Measurements from ENCODE around the gene NLRP2B.
"Not testable (repeated sequence)": the region's sequence is repeated elsewhere in the genome, so short reads cannot be mapped to it uniquely, and the experiment has no call there.

NLRP2B gene

GRCh38 chrX:57680160-57680559 is at the start of gene NLRP2B:
Gene NLRP2B (minus strand): TSS chrX:57680260.
- no peak for DNase-seq (ENCODE audit: low read depth, low spot score)

GRCh38 chrX:57725995-57726394 is 45.9 kb upstream of the NLRP2B start:
- not testable (repeated sequence) for DNase-seq (ENCODE audit: low read depth, low spot score)

- no peak for DNase-seq (ENCODE audit: low read depth, low spot score)
Measured at GRCh38 chrX:57681341-57681740, 1.3 kb upstream of the NLRP2B start.

- DNase-seq (ENCODE audit: low read depth, low spot score), result no peak
Measured at GRCh38 chrX:57678686-57679428, 1.2 kb downstream of the NLRP2B start.

- DNase-seq (ENCODE audit: low read depth, low spot score), result no peak
Measured at GRCh38 chrX:57677132-57677858, 2.8 kb downstream of the NLRP2B start.

GRCh38 chrX:57675320-57675719 is 4.7 kb downstream of the NLRP2B start:
- no peak for DNase-seq (ENCODE audit: low read depth, low spot score)

- DNase-seq (ENCODE audit: low read depth, low spot score), result no peak
Measured at GRCh38 chrX:57674861-57675260, 5.2 kb downstream of the NLRP2B start.

- DNase-seq (ENCODE audit: low read depth, low spot score), result no peak
Measured at GRCh38 chrX:57669961-57670360, 10.1 kb downstream of the NLRP2B start.

- DNase-seq (ENCODE audit: low read depth, low spot score), result no peak
Measured at GRCh38 chrX:57667010-57667409, 13.1 kb downstream of the NLRP2B start.

GRCh38 chrX:57655065-57655464 is 25.0 kb downstream of the NLRP2B start:
- DNase-seq (ENCODE audit: low read depth, low spot score), result no peak

GRCh38 chrX:57652705-57653104 is 27.4 kb downstream of the NLRP2B start:
- DNase-seq (ENCODE audit: low read depth, low spot score), result no peak

- no peak for DNase-seq (ENCODE audit: low read depth, low spot score)
Measured at GRCh38 chrX:57651169-57651919, 28.7 kb downstream of the NLRP2B start.

GRCh38 chrX:57647020-57647419 is 33.0 kb downstream of the NLRP2B start:
- DNase-seq (ENCODE audit: low read depth, low spot score), result no peak

GRCh38 chrX:57643698-57644097 is 36.4 kb downstream of the NLRP2B start:
- DNase-seq (ENCODE audit: low read depth, low spot score), result no peak

GRCh38 chrX:57641338-57641737 is 38.7 kb downstream of the NLRP2B start:
- no peak for DNase-seq (ENCODE audit: low read depth, low spot score)

- no peak for DNase-seq (ENCODE audit: low read depth, low spot score)
Measured at GRCh38 chrX:57640674-57641016, 39.4 kb downstream of the NLRP2B start.

GRCh38 chrX:57629438-57629837 is 50.6 kb downstream of the NLRP2B start:
- DNase-seq (ENCODE audit: low read depth, low spot score), result not testable (repeated sequence)
